SU-DHL-6 (cell line): Measurements from ENCODE around the gene LRGUK.

Experiments used
- EZH2phosphoT487 ChIP-seq: fragments of 200-600 bp; sonication (generic), shearing (Covaris generic); conservative IDR thresholded peaks from 2 replicates; pipeline ENCODE4 v1.6.1; 2018; ENCODE audit warnings: mild to moderate bottlenecking, antibody characterized with exemption, low read length, moderate library complexity, mixed read lengths
- TF ChIP-seq, protein P1 (sequence below): fragments of 200-600 bp; sonication (generic); IDR thresholded peaks from one replicate; pipeline ENCODE4 v1.5.1; 2017; ENCODE audit warnings: antibody characterized with exemption, mild to moderate bottlenecking, low read length, moderate library complexity; ENCODE audit not compliant: insufficient read depth, poor library complexity, severe bottlenecking

DNA sequence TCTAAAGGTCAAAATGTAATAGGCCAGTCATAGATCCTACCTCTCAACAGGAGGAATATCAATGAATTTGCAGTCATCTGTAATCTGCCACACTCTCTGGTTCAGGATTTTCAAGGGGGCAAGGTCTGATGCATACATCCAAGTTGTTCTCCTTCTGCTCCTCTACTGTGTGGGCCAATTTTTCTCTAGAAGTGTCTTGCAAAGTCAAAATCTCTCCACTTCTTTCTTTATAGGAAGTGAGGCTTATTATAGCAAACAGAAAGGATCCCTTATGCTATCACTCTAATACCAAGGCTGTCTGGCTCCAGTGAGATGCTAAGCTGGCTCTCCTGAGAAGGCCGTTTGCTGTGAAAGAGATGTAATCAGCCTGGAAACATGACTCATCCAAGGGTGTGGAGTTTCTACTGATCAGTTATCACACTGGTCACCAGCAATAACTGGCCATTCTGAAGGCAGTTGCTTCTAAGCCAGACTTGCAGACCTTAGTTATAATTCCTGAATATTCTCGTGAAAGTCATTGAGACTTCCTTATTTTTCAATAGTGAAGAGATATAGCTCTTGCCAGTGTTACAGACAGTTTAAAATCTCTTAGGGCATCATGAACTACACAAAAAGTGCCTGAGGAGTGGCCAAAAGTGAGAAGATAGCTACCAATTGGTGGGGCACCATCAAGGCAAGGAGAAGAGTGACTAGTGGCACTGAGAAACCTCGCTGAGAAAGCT lies 43.2 kb upstream of the LRGUK start:
- TF ChIP-seq, protein P1, sequence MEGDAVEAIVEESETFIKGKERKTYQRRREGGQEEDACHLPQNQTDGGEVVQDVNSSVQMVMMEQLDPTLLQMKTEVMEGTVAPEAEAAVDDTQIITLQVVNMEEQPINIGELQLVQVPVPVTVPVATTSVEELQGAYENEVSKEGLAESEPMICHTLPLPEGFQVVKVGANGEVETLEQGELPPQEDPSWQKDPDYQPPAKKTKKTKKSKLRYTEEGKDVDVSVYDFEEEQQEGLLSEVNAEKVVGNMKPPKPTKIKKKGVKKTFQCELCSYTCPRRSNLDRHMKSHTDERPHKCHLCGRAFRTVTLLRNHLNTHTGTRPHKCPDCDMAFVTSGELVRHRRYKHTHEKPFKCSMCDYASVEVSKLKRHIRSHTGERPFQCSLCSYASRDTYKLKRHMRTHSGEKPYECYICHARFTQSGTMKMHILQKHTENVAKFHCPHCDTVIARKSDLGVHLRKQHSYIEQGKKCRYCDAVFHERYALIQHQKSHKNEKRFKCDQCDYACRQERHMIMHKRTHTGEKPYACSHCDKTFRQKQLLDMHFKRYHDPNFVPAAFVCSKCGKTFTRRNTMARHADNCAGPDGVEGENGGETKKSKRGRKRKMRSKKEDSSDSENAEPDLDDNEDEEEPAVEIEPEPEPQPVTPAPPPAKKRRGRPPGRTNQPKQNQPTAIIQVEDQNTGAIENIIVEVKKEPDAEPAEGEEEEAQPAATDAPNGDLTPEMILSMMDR: no peak
- TF ChIP-seq EZH2phosphoT487: no peak
